ENCODE results near the gene NRIP1.
"Not testable (repeated sequence)": the region's sequence is repeated elsewhere in the genome, so short reads cannot be mapped to it uniquely, and the experiment has no call there.

Gene NRIP1

DNA sequence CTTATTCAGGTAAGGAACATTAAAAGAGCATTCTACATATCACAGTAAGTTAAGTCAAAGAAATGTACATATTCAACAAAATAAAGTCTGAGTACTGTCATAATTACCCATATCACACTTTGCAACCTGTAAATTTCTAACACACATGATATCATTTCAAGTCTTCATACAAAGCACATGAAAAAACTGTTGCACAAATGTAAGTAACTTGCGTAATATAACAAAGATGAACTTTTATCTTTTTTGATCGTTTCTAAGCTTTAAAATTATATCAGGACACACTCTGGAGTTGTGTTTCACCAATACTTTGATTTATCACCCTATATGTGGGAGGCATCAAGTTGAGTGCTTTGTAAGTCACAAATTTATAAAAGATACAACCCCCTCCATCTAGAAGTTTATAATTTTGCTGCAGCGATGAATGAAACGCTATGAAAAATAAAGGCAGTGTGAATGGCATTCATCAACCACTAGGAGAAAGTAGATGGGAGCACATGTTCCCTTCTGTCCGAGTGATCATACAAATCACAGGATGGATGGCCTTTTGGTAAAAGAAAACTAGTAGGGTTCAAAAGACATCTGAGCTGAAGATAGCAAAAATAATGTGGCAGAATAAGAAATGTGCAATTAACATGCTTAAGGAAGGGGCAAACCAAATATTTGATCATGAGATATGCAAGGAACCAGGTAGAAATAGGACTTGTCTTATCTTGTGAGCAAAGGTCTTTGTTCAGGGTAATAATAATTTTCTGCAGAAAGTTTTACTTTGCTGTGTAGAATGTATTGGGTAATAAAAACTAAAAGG, 27.5 kb downstream of the NRIP1 start:
- DNase-seq: no peak

DNA sequence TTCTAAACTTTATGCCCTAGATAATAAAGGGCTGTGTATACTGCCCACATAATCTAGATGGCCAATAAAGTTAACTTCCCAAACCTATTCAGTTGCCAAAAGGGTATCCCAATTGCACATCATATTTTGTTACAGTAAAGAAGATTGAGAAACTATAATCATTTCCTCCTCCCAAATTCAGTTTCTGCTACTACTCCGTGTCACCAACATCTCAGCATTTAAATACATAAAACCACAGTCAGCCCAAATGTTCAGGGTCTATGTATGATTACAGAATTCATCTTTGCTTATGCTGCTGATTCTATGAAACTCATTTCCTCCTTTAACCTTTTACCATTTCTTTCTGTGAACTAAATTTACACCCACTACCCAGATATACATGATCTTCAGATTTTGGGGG, 28.6 kb downstream of the NRIP1 start:
- DNase-seq: no peak

DNA sequence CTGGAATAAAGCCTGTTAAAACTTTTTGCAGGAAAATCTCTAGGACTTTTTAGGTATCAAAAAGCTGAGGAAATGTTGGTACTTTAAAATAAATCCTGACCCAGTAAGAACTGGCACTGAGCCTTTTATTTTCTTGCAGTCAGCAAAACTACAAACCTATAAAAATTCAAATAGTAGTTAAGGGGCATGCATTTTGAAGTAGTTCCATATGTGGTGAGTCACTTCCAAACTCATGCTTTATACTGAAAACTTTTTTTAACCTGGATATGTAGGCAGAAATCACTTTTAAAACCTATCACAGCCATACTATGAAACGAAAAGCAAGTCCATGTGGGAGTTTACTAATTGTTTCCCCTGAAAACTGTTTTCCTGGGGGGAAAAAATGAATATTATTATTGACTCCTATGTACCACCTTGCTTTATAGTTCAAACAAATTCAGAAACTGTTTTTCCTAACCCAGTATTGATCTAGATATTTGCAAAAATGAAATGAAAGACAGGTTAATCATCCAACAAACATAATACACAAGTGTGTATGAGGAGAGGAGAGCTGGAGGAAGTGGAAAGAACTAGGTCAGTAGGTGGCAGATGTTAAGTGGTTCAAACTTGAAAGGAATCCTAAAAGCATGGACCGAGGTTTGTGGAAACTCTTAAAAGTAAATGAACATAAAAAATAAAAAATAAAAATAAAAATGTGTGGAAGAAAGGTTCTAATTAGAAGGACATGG, 30.5 kb downstream of the NRIP1 start:
- no peak for DNase-seq

DNA sequence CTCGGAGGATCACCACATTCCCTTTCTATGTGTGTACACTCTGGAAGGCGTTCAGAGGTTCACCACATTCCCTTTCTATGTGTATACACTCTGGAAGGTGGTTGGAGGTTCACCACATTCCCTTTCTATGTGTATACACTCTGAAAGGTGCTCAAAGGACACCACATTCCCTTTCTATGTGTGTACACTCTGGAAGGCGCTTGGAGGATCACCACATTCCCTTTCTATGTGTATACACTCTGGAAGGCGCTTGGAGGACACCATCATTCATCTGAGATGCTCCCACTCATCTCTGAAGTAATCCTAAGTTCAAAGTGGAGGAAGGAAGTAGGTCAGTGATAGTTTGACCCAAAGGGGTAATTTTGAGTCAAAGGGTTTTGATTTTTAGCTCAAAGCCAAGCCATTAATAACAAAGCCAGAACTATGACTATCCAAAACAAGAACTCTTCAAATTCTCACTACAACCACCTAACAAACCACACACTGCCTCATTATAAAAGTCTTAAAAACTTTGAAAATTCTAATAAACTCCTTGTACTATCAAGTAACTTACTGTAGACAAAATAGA, 32.9 kb downstream of the NRIP1 start:
- no peak for DNase-seq

DNA sequence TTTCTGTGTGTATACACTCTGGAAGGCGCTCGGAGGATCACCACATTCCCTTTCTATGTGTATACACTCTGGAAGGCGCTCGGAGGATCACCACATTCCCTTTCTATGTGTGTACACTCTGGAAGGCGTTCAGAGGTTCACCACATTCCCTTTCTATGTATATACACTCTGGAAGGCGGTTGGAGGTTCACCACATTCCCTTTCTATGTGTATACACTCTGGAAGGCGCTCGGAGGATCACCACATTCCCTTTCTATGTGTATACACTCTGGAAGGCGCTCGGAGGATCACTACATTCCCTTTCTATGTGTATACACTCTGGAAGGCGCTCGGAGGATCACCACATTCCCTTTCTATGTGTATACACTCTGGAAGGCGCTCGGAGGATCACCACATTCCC, 33.4 kb downstream of the NRIP1 start:
- DNase-seq: not testable (repeated sequence)

DNA sequence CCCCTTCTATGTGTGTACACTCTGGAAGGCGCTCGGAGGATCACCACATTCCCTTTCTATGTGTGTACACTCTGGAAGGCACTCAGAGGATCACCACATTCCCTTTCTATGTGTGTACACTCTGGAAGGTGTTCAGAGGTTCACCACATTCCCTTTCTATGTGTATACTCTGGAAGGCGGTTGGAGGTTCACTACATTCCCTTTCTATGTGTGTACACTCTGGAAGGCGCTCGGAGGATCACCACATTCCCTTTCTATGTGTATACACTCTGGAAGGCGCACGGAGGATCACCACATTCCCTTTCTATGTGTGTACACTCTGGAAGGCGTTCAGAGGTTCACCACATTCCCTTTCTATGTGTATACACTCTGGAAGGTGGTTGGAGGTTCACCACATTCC, 33.9 kb downstream of the NRIP1 start:
- not testable (repeated sequence) for DNase-seq

DNA sequence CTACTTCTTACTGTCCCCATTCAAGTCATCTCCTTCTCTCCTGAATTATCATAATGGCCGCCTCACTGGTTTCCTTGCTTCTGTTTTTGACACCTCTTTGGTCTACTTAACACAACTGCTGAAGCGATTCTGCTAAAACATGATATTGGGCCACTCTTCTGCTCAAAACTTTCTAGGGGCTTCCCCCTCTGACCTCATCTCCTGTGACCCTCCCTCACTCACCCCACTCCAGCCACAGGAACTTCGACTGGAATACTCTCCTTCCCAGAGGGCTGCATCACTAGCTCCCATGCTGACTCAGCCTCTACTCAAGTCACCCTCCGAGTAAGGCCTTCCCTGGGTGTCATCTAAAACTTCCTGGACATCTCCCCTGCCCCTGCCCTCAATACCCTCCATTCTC, 35.7 kb downstream of the NRIP1 start:
- DNase-seq: no peak

DNA sequence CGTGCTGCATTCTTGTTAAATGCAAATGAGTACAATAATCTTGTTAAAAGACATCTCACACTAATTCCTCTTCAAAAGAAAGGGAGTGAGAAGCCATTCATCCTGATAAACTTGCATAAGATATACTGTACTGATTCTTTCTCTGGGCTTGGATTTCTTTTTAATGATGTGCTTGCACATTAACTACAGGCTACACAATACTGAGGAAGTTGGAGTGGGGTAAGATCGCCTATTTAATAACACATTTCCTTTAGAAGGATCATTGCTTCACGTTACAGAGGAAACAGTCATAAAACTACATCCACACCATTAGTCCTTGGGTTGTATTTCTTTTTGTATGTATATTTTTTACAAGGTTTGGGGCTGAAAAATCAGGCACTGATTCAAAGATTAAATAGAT, 36.6 kb downstream of the NRIP1 start:
- DNase-seq: no peak

DNA sequence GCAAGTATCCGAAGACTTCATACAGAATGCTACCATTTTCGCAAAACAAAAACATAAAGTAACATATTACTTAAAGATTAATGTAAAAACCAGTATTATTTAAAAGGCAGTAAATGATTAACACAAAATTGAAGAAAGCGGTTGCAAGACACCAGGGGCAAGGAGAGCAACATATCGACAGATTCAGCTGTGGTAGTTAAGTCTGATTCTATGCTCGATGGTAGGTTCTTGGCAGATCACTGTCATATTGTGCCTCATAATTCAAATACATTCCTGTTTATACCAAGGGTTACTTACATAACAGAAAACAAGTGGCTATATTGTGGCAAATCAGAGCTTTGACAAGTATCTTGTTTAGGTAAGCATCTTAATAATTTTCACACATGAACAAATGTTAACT, 37.7 kb downstream of the NRIP1 start:
- DNase-seq: no peak

DNA sequence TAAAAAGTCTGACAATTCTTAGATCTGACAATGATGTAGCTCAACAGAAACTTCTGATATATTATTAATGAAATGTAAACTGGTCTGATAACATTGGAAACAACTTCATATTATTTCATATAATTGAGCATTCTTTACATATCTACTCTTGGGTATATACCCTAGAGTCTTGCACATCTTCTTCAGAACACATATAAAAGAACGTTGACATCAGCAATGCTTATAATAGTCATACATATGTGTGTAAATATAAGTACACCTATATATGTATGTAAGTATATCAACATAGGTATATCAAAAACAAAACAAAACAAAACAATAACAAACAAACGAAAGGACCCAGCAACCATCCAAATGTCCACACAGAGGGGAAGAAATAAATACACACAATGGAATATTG, 38.4 kb downstream of the NRIP1 start:
- DNase-seq: no peak

DNA sequence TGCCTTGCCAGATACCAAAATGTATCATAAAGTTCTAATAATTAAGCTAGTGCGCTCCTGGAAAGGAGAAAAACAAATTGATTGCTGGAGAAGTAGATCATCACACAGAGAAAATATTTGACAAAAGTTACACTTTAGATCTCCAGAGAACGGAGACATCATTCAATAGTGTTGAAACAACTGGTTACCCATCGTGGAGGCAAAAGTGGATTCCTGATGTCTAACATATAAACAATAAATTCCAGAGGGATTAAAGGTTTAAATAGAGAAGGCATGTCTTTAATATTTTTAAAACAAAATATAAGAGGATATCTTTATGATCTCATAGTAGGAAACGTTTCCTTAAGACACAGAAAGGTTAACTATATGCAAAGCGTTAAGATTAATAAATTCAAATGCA, 41.0 kb downstream of the NRIP1 start:
- no peak for DNase-seq

DNA sequence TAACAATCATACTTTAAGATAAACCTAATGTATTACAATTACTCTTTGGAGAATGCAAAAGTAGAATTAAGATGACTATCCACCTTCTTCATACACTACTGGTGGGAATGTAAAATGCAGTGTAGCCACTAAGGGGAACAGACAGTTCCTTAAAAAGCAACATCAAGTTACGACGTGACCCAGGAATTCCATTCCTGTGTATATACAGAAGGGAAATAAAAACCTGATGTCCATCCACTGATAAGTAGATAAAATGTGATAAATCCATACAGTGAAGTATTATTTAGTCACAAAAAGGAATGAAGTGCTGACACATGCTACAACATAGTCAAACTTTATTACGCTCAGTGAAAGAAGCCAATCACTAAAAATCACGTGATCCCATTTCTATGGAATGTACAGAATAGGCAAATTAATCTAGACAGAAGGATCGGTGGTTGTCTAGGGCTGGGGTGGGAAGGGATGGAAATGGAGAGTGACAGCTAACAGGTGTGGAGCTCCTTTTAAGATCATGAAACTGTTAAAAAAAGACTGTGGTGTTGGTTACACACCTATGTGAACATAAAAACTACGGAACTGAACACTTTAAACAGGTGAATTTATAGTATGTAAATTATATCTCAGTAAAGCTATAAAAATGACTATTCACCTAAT, 42.1 kb downstream of the NRIP1 start:
- DNase-seq: no peak

DNA sequence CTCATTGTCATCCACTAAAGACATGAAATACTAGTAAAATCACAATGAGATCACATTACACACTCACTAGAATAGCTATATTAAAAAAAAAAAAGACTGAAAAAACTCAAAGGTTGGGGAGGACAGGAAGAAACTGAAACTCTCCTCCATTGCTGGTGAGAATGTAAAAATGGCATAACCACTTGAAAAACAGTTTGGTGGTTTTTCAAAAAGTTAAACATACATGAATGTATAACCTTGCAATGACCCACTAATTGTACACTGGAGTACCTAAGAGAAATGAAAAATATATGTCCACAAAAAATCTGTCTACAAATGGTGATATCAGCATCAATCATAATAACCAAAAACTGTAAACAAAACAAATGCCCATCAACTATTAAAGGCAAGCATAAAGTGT, 44.0 kb downstream of the NRIP1 start:
- no peak for DNase-seq

DNA sequence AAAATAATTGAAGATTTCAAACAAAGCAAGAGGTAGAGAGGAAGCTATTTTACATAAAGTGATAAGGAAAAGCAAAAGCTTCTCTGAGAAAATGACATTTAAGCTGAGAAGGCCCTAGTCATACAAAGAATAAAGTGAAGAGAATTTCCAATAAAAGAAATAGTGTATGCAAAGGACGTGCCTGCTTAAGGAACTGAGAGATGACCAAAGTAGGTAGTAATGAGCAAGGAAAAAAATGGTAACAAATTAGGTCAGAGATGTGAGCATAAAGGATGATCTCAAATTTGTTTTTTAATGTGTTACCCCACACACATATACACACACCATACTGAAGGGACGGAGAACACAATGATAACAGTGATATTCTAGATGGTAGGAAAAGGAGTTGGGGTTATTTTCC, 46.4 kb downstream of the NRIP1 start:
- no peak for DNase-seq

DNA sequence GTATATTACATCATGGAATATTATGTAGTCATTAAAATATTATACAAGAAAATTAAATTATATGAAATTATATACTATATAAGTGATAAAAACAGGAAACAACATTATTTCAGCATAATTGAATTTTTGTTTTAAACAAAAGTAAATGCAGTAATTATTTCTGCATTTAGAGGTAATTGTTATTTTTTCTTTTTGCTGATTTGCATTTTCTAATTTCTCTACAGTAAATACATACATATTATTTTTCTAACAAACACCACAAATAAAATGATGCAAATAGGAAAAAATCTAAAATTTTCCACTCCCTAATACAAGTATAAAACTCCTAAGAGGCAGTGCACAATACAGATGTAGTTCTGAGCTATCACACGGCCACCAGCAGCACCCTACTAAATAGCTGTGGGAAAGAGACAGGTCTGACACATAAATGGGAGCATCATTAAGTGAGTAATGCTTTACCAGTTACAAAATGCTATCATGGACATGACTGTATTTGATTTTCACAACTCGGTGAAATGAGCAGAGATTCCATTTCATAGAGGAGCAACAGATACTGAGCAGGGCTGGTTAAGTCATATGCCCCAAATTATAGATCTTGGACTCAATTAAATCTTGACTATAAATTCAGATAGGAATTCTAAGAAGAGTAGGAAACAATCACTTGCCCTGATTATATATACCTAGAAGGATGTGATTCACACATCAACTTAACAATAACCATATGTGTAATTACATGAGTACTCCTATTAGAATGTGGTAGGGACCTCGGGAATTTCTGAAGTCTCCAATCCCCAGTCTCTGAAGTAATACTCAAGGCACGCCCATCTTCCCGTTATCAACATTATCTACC, 49.0 kb downstream of the NRIP1 start:
- DNase-seq: no peak

DNA sequence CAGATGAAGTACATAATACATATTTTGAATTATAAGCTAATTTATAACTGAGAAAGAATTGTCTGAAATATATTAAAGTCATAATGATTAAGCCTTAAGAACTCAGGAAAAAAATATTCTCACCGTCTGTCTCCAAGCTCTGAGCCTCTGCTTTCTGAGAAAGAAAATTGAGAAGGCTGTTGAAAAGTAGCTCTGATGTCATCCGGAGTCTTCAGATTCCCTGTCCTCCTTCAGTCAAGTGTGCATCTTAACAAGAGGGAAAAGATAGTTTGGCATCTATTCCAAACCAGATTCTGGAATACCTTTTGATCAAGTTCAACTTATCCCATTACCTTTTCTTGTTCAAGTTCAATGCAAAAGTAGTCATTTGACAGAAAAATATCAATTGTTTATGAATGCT, 50.6 kb downstream of the NRIP1 start:
- no peak for DNase-seq

DNA sequence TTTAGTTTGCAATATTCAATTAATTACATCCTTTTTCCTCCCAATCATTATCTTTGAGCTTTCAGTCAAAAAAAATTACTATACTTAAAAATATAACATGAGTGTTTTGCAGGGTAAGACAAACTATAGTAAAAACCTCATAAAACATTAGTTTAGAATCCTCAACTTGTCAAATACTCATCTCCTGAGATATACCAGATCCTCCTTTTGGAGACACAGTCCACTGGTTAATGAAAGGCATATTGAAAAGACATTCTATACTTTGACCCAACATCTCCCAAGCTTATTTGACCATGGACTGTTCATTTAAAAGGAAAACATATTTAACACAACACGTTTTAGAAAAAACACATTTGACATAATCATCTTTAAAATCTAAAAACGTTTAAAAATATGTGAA, 52.8 kb downstream of the NRIP1 start:
- no peak for DNase-seq

DNA sequence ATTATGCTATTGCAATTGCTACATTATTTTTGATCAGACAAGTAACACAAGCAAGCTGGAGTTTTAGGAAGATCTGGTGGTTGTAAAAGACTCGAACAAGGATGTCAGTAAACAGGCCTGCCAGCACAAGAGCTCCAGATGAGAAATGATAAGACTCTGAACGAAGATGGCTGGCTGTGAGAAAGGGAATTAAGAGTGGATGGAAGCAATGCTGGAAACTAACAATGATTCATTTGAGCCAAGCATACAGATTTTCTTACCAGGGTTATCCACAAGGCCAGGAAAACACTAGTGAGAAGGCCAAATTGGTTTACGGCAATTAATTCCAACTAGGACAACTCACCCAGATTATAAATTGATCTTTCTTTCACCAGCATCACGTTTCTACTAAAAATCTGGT, 54.2 kb downstream of the NRIP1 start:
- DNase-seq: no peak

DNA sequence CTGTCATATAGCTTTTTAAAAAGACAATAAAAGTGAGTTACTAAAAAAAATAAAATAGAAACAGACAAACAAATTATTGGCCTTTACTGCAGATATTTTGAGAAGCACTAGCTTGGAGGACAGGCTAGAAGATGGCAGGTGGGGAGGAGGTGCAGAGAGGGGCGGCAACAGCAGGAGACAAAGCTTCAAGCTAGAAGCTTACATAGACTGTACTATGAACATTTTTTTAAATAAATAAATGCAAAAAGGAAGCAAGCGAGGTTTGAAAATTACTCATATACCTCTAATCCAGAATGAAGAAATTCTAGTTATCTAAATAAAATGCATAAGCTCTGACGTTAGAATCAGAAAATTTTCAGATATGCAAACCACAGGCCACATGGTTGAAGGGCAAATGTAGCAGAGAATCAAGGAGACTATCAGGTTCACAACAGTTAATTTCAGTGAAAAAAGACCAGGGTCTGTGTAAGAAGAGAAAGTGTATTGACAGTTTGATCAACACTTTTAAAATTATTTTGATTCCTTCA, 54.9 kb downstream of the NRIP1 start:
- DNase-seq: no peak

DNA sequence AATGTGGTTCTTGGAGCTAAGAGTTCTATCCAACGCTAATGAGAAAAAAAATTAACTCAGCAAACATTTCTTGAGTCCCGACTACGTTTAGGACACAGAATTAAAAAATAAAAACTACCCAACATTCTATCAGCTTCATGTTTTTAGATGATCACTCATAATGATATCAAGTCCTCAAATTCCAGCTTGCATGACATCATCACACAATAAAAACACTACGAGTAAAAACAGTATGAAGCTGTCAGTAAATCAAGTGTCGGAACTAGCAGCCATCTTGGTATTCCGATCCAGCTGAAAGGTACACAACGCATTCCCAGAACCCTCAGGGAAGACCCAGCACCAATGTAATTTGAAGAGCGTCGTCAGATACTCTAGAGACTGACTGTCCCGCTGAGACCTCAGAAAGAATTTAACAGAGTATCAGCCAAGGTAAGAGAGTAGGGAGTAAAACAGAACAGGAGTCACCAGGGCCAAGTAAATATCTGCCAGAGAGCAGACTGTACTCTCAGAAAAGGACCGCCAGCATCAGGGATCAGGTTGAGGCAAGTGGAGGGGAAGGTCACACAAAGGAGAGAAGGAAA, 57.0 kb downstream of the NRIP1 start:
- DNase-seq: no peak

DNA sequence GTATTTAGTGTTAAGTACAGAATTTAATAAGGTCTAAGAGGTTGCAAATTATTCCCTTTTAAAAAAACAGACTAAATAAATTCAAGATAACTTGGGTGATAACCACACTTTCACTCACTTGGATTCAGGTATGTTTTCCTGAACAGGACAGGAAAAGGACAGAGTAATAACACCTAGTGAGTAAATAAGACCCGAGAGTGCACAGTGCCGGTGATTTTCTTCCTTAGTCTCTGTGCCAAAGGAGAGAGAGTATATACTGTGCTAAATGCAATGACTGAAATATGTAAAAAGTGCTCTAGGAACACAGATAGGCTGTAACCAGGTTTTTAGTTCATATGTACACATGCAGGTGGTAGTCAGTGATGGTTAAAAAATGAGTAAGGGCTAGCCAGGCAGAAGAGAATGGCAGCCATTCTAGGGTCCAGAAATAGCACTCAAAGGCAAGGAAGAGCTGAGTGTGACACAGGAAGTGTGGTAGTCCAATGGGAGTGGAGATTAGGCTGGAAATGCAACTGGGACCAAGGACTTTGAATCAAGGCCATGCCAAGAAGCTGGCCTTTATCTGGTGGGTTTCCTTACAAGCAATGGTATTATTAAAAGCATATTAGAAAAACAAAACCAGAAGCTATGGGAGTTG, 58.1 kb downstream of the NRIP1 start:
- DNase-seq: no peak

DNA sequence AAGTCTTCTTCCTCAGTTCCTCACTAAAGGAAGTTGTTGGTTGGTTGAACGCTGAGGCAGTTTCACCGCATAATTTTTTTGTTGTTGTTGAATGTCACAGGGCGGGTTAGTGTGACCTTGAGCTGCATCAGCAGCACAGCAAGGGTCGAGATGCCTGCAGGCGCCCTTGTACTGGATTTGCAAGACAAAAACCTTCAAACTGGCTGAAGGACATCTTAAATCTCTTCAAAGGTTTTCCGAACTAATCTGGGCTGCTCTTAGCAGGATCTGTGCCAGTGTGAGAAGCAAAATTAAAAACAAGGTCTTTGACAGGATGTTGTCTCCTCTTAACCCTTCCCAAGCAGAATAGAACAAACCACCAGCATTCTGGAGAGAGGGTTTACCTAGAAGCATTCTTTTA, 59.4 kb downstream of the NRIP1 start:
- DNase-seq: no peak
